Measurements from ENCODE around the gene ZC3H7A. TPM values are rescaled to one million over a fixed set of nuclear protein-coding genes. Genes with fewer than 3 reads are reported as not detected.

The ZC3H7A gene
- total and polyA plus RNA-seq, 7 donors, result 19.9 to 62.5 (median 45.5) TPM

- peak overlapping the region; percentile 38 to 98 (median 95) for H3K4me3 ChIP-seq
- H3K27me3 ChIP-seq, result no peaks in the 10 kb centered on the region
- no peaks in the 10 kb centered on the region for H3K9me3 ChIP-seq
- intact Hi-C loops (cut with DNase I), result loop anchor here (1.0 to 10.0 kb wide), 7 partner anchors 53 to 833 kb away; partner anchors contain the start of genes GSPT1, RSL1D1, SNX29 and TXNDC11
- H3K36me3 ChIP-seq, result no peaks in the 10 kb centered on the region
- no peak for DNase-seq
- peak overlapping the region; percentile 92 to 99 (median 96) for H3K27ac ChIP-seq
- peaks cover 0 to 59% (median 52%) of the 10 kb centered on the region in 4 donors for H3K4me1 ChIP-seq
- no peak for TF ChIP-seq EP300 (IDR thresholded peaks at IDR 0.05)
- TF ChIP-seq CTCF (IDR thresholded peaks at IDR 0.05), result no peak
- TF ChIP-seq POLR2AphosphoS5 (IDR thresholded peaks at IDR 0.05), result no peak
- no peak for TF ChIP-seq POLR2A (IDR thresholded peaks at IDR 0.05)
- WGBS, 2 donors, result 4% methylated on average over 7 of the region's 7 CpGs
These were observed 870 bp upstream of the ZC3H7A start for GRCh38 chr16:11797957-11798299.

GRCh38 chr16:11796227-11797165, 562 bp downstream of the ZC3H7A start:
- Histone ChIP-seq H3K4me3 (peak overlapping the region; percentile 68 to 98 (median 95)), H3K27me3 (no peaks in the 10 kb centered on the region), H3K36me3 (no peaks in the 10 kb centered on the region), H3K4me1 (peaks cover 0 to 73% (median 64%) of the 10 kb centered on the region in 4 donors), H3K9me3 (no peaks in the 10 kb centered on the region), H3K27ac (peak overlapping the region; percentile 95 to 99 (median 98))
- no peak for TF ChIP-seq POLR2A (IDR thresholded peaks at IDR 0.05)
- no peak for TF ChIP-seq EP300 (IDR thresholded peaks at IDR 0.05)
- peak in 2 of 4 donors; percentile 13 to 25 for TF ChIP-seq POLR2AphosphoS5 (IDR thresholded peaks at IDR 0.05)
- intact Hi-C loops (cut with DNase I), result loop anchor here (1.0 to 10.0 kb wide), 7 partner anchors 54 to 832 kb away; partner anchors contain the start of genes GSPT1, RSL1D1, SNX29 and TXNDC11
- DNase-seq, result peak; percentile 87
- 1% methylated on average over 93 of the region's 93 CpGs for WGBS, 2 donors

DNA sequence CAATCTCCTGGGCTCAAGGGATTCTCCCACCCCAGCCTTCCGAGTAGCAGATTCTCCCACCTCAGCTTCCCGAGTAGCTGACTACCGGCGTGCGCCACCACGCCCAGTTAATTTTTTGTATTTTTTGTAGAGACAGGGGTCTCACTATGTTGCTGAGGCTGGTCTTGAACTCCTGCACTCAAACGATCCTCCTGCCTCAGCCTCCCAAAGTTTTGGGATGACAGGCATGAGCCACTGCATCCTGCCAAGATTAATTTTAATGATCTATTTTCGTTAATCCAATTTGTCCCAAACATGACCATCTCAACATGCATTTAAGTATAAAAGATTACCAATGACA, 1.2 kb downstream of the ZC3H7A start:
- no peaks in the 10 kb centered on the region for H3K9me3 ChIP-seq
- H3K4me3 ChIP-seq, result peak overlapping the region; percentile 68 to 98 (median 95)
- intact Hi-C loops (cut with DNase I), result loop anchor here (2.0 to 10.0 kb wide), 6 partner anchors 53 to 831 kb away; partner anchors contain the start of genes RSL1D1, SNX29 and TXNDC11
- no peak for TF ChIP-seq POLR2A (IDR thresholded peaks at IDR 0.05)
- no peak for TF ChIP-seq CTCF (IDR thresholded peaks at IDR 0.05)
- TF ChIP-seq EP300 (IDR thresholded peaks at IDR 0.05), result no peak
- TF ChIP-seq POLR2AphosphoS5 (IDR thresholded peaks at IDR 0.05), result no peak
- no peak for DNase-seq
- peaks cover 0 to 78% (median 69%) of the 10 kb centered on the region in 4 donors for H3K4me1 ChIP-seq
- 43 to 62% methylated on average over 8 of the region's 8 CpGs for WGBS, 2 donors
- no peaks in the 10 kb centered on the region for H3K36me3 ChIP-seq
- H3K27ac ChIP-seq, result peak overlapping the region; percentile 95 to 99 (median 98)
- no peaks in the 10 kb centered on the region for H3K27me3 ChIP-seq

GRCh38 chr16:11794996-11795886, 1.8 kb downstream of the ZC3H7A start:
- no peaks in the 10 kb centered on the region for H3K27me3 ChIP-seq
- H3K4me3 ChIP-seq, result peak overlapping the region in 2 of 4 donors; percentile 94 to 98
- WGBS, 2 donors, result 78 to 87% methylated on average over 20 of the region's 20 CpGs
- TF ChIP-seq POLR2A (IDR thresholded peaks at IDR 0.05) (no peak), CTCF (IDR thresholded peaks at IDR 0.05) (no peak), EP300 (IDR thresholded peaks at IDR 0.05) (no peak), POLR2AphosphoS5 (IDR thresholded peaks at IDR 0.05) (no peak)
- no peaks in the 10 kb centered on the region for H3K36me3 ChIP-seq
- H3K4me1 ChIP-seq, result peaks cover 0 to 78% (median 69%) of the 10 kb centered on the region in 4 donors
- peak overlapping the region; percentile 95 to 99 (median 98) for H3K27ac ChIP-seq
- intact Hi-C loops (cut with DNase I), result loop anchor here (5.0 to 10.0 kb wide), 4 partner anchors 120 to 830 kb away; partner anchors contain the start of gene SNX29
- no peak for DNase-seq
- no peaks in the 10 kb centered on the region for H3K9me3 ChIP-seq

Data from sigmoid colon (tissue), 7 donors.